Fibroblast of peridontal ligament (primary cell): Measurements from ENCODE around the gene KDM6B.
A peak's percentile ranks its signal among the peaks of the same experiment; 100 is the strongest.

Experiments used
- DNase-seq: peaks from one replicate; pipeline ENCODE4 v3.0.0-alpha.2; 2010; ENCODE audit errors: extremely low read depth

Gene KDM6B

GRCh38 chr17:7833795-7834541 is at the start of gene KDM6B:
KDM6B (plus strand) TSS chr17:7834217; CDS start chr17:7845555, 11,338 bp downstream.
- peak; percentile 83 for DNase-seq

- DNase-seq: no peak
Observed at GRCh38 chr17:7786866-7787265, 47.2 kb upstream of the KDM6B start.

GRCh38 chr17:7789131-7789530 is 44.9 kb upstream of the KDM6B start:
- no peak for DNase-seq

- no peak for DNase-seq
Observed at GRCh38 chr17:7790150-7790549, 43.9 kb upstream of the KDM6B start.

GRCh38 chr17:7792611-7793010 is 41.4 kb upstream of the KDM6B start:
- no peak for DNase-seq

- DNase-seq: no peak
Observed at GRCh38 chr17:7794075-7794663, 39.8 kb upstream of the KDM6B start.

GRCh38 chr17:7797976-7798375 is 36.0 kb upstream of the KDM6B start:
- DNase-seq: no peak

GRCh38 chr17:7798839-7799238 is 35.2 kb upstream of the KDM6B start:
- DNase-seq: no peak

GRCh38 chr17:7803981-7804380 is 30.0 kb upstream of the KDM6B start:
- DNase-seq: no peak

GRCh38 chr17:7806587-7806986 is 27.4 kb upstream of the KDM6B start:
- no peak for DNase-seq

- no peak for DNase-seq
Observed at GRCh38 chr17:7807206-7807605, 26.8 kb upstream of the KDM6B start.

GRCh38 chr17:7809086-7809790 is 24.8 kb upstream of the KDM6B start:
- no peak for DNase-seq

- DNase-seq: peak; percentile 9
Observed at GRCh38 chr17:7809791-7810343, 24.1 kb upstream of the KDM6B start.

- DNase-seq: no peak
Observed at GRCh38 chr17:7811251-7811650, 22.8 kb upstream of the KDM6B start.

GRCh38 chr17:7814969-7815368 is 19.0 kb upstream of the KDM6B start:
- no peak for DNase-seq

- DNase-seq: no peak
Observed at GRCh38 chr17:7816926-7817642, 16.9 kb upstream of the KDM6B start.

- DNase-seq: no peak
Observed at GRCh38 chr17:7817643-7817964, 16.4 kb upstream of the KDM6B start.

GRCh38 chr17:7818026-7818425 is 16.0 kb upstream of the KDM6B start:
- no peak for DNase-seq

- no peak for DNase-seq
Observed at GRCh38 chr17:7818746-7819645, 15.0 kb upstream of the KDM6B start.

- DNase-seq: no peak
Observed at GRCh38 chr17:7820231-7820630, 13.8 kb upstream of the KDM6B start.

GRCh38 chr17:7822126-7822525 is 11.9 kb upstream of the KDM6B start:
- no peak for DNase-seq
